PFSK-1 (cell line): ENCODE measurements around the gene CDC37.

Experiments
- SIN3A ChIP-seq: IDR thresholded peaks from 2 replicates; pipeline ENCODE4 v1.6.1; 2012; ENCODE audit warnings: mild to moderate bottlenecking, low read length, moderate library complexity, borderline replicate concordance; ENCODE audit not compliant: insufficient read depth
- TAF1 ChIP-seq: IDR thresholded peaks from 2 replicates; pipeline ENCODE4 v1.6.1; 2012; ENCODE audit warnings: low read length, control low read depth, borderline replicate concordance; ENCODE audit not compliant: insufficient read depth

GRCh38 chr19:10364644-10365043, 38.7 kb downstream of the CDC37 start:
- TF ChIP-seq SIN3A (no peak), TAF1 (no peak)
